Activated CD4-positive, alpha-beta T cell treated with anti-CD3 and anti-CD28 coated beads for 4 hours (primary cell): ENCODE data around the gene RHEBL1.
A peak's percentile ranks its signal among the peaks of the same experiment; 100 is the strongest.

ENCODE experiments used
- DNase-seq, 2 donors: peaks; one replicate each; pipeline ENCODE4 v3.0.0-alpha.2; 2020

RHEBL1 gene

GRCh38 chr12:49069507-49070346, at the start of gene RHEBL1:
TSS of gene RHEBL1 (minus strand) at chr12:49069979. CDS start at chr12:49069785, 194 bp downstream.
- DNase-seq: peak; percentile 98 to 99

- no peak for DNase-seq
These were observed 41.4 kb upstream of the RHEBL1 start for GRCh38 chr12:49111206-49111605.

GRCh38 chr12:49110464-49111155, 40.8 kb upstream of the RHEBL1 start, which contains the start of gene LMBR1L:
TSS of gene LMBR1L (minus strand) at chr12:49110847. CDS start at chr12:49110555, 292 bp downstream.
- DNase-seq: peak; percentile 94 to 97

- DNase-seq: no peak
These were observed 40.1 kb upstream of the RHEBL1 start for GRCh38 chr12:49109641-49110463.

- no peak for DNase-seq
These were observed 39.2 kb upstream of the RHEBL1 start for GRCh38 chr12:49108958-49109404.

GRCh38 chr12:49105504-49106084, 35.8 kb upstream of the RHEBL1 start:
- DNase-seq: no peak

- no peak for DNase-seq
These were observed 35.0 kb upstream of the RHEBL1 start for GRCh38 chr12:49104822-49105221.

GRCh38 chr12:49100380-49100779, 30.6 kb upstream of the RHEBL1 start:
- DNase-seq: no peak

- DNase-seq: no peak
These were observed 28.9 kb upstream of the RHEBL1 start for GRCh38 chr12:49098703-49099102.

GRCh38 chr12:49098035-49098451, 28.3 kb upstream of the RHEBL1 start:
- peak; percentile 46 to 67 for DNase-seq

- no peak for DNase-seq
These were observed 27.6 kb upstream of the RHEBL1 start for GRCh38 chr12:49097381-49097780.

GRCh38 chr12:49094975-49095365, 25.2 kb upstream of the RHEBL1 start:
- no peak for DNase-seq

- DNase-seq: no peak
These were observed 24.6 kb upstream of the RHEBL1 start, which contains the start of gene DHH for GRCh38 chr12:49094160-49094974. TSS of gene DHH (minus strand) at chr12:49094801. CDS start at chr12:49094512, 289 bp downstream.

- DNase-seq: no peak
These were observed 24.0 kb upstream of the RHEBL1 start for GRCh38 chr12:49093792-49094159.

- no peak for DNase-seq
These were observed 23.1 kb upstream of the RHEBL1 start for GRCh38 chr12:49092816-49093406.

- peak; percentile 67 to 72 for DNase-seq
These were observed 22.5 kb upstream of the RHEBL1 start for GRCh38 chr12:49092086-49092815.

- no peak for DNase-seq
These were observed 22.0 kb upstream of the RHEBL1 start for GRCh38 chr12:49091836-49092085.

GRCh38 chr12:49091056-49091835, 21.5 kb upstream of the RHEBL1 start:
- DNase-seq: no peak

- DNase-seq: peak in 1 of 2 donors; percentile 38
These were observed 20.3 kb upstream of the RHEBL1 start for GRCh38 chr12:49089821-49090773.
